ENCODE measurements around the gene PALLD.

- no peak for TF ChIP-seq POLR2AphosphoS5 (IDR thresholded peaks at IDR 0.05; ENCODE audit: low read depth, low read length)
- no peak for TF ChIP-seq SPI1 (IDR thresholded peaks at IDR 0.05; ENCODE audit: low read depth, low read length)
- no peak for TF ChIP-seq POLR2A (IDR thresholded peaks at IDR 0.05; ENCODE audit: low read depth, low read length)
- TF ChIP-seq TAF1 (IDR thresholded peaks at IDR 0.05; ENCODE audit: low read depth, low read length), result no peak
- no peak for TF ChIP-seq PAX5 (IDR thresholded peaks at IDR 0.05; ENCODE audit: insufficient read depth, low read length, severe bottlenecking)
- TF ChIP-seq POU2F2 (IDR thresholded peaks at IDR 0.05; ENCODE audit: low read depth, low read length), result no peak
Observed at GRCh38 chr4:168651374-168651773, 154.5 kb downstream of the PALLD start.

All from GM12891 (cell line).